ENCODE data around the gene METTL23.

The METTL23 gene

DNA sequence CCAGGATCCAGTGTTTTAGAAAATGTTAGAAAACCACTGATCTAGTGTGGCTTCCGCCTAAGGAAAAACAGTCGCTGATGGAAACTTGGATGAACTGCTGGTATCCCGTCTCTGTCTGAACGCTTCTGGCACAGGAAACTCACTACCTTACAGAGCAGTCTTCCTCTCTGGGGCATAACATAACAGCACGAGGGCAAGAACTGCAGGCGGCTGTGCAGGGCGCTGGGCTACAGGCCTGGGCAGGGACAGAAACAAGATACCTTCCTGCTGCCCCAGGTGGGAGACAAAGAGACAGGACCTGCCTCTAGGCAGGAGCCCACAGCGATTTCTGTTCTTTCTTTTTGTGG lies 26.4 kb upstream of the METTL23 start:
- no peaks in the 10 kb centered on the region for H3K9me2 ChIP-seq (ENCODE audit: low read depth, low read length)
- H3K27ac ChIP-seq (ENCODE audit: low read depth, low read length, poor library complexity, severe bottlenecking), result no peak overlapping the region
- no peaks in the 10 kb centered on the region for H3F3A ChIP-seq (ENCODE audit: insufficient read depth, low read length)
- H2AFZ ChIP-seq (ENCODE audit: low read length), result no peak overlapping the region
- no peaks in the 10 kb centered on the region for H4K20me1 ChIP-seq (ENCODE audit: insufficient read depth, low read length)
- H3K4me2 ChIP-seq (ENCODE audit: low read length), result no peak overlapping the region
- H3K9ac ChIP-seq (ENCODE audit: low read length), result no peak overlapping the region
- peaks cover 3% of the 10 kb centered on the region; the same call in 1 of the 2 replicates for H3K27me3 ChIP-seq (ENCODE audit: insufficient read depth, low read length)
- TF ChIP-seq, protein P1, sequence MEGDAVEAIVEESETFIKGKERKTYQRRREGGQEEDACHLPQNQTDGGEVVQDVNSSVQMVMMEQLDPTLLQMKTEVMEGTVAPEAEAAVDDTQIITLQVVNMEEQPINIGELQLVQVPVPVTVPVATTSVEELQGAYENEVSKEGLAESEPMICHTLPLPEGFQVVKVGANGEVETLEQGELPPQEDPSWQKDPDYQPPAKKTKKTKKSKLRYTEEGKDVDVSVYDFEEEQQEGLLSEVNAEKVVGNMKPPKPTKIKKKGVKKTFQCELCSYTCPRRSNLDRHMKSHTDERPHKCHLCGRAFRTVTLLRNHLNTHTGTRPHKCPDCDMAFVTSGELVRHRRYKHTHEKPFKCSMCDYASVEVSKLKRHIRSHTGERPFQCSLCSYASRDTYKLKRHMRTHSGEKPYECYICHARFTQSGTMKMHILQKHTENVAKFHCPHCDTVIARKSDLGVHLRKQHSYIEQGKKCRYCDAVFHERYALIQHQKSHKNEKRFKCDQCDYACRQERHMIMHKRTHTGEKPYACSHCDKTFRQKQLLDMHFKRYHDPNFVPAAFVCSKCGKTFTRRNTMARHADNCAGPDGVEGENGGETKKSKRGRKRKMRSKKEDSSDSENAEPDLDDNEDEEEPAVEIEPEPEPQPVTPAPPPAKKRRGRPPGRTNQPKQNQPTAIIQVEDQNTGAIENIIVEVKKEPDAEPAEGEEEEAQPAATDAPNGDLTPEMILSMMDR (IDR thresholded peaks at IDR 0.05; ENCODE audit: low read length), result no peak
- no peak for TF ChIP-seq EZH2 (IDR thresholded peaks at IDR 0.05; ENCODE audit: borderline replicate concordance, low read length)
- no peaks in the 10 kb centered on the region for H3K79me2 ChIP-seq (ENCODE audit: insufficient read depth, low read length)
- H3K9me3 ChIP-seq (ENCODE audit: low read length), result no peaks in the 10 kb centered on the region
- peaks cover 4% of the 10 kb centered on the region for H3K4me1 ChIP-seq (ENCODE audit: insufficient read depth, low read length, severe bottlenecking)
- no peak overlapping the region for H3K4me3 ChIP-seq (ENCODE audit: low read depth, low read length, poor library complexity, severe bottlenecking)
- no peaks in the 10 kb centered on the region for H3K36me3 ChIP-seq (ENCODE audit: insufficient read depth, low read length)

DNA sequence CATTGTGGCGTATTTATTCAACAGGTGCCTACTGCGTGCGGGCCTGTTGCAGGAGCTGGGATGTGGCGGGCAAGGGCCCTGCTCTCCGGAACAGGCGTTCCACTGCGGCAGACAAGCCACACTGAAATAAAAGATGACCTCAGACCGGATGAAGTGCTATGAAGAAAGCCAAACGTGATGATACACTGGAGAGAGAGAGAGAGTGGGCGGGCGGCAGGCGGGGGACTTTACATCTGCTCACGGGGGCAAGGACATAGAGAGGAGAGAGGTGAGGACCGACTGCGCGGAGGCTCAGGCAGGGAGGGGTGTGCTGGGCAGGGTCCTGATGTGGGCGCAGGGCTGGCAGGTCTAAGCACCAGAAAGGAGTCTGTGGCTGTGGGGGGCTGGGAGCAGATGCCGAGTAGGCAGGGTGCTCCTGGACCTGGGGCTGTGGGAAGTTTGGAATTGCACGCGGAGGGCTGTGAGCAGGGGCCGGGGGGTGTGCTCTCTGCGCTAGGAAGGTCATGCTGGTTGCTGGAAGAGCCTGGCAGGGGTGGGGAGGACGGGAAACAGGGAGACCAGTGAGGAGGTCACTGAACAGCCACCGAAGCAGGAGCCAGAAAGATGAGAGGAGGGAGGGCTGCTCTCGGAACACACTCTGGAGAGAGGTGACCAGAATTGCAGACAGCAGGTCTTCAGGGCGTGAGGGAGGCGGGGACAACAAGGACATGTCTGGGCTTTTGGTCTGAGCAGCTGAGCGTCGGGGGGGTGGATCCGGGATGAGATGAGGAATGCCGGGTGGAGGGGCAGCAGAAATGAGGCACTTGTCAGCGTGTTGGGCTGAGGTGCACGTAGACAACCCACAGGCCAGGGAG lies 25.8 kb upstream of the METTL23 start:
- no peak overlapping the region for H2AFZ ChIP-seq (ENCODE audit: low read length)
- H3K79me2 ChIP-seq (ENCODE audit: insufficient read depth, low read length), result no peaks in the 10 kb centered on the region
- no peak overlapping the region for H3K27ac ChIP-seq (ENCODE audit: low read depth, low read length, poor library complexity, severe bottlenecking)
- no peaks in the 10 kb centered on the region for H3K36me3 ChIP-seq (ENCODE audit: insufficient read depth, low read length)
- peaks cover 4% of the 10 kb centered on the region for H3K4me1 ChIP-seq (ENCODE audit: insufficient read depth, low read length, severe bottlenecking)
- H3K9me3 ChIP-seq (ENCODE audit: low read length), result no peaks in the 10 kb centered on the region
- H3K4me2 ChIP-seq (ENCODE audit: low read length), result no peak overlapping the region; the same call in 1 of the 2 replicates
- no peaks in the 10 kb centered on the region for H3F3A ChIP-seq (ENCODE audit: insufficient read depth, low read length)
- H4K20me1 ChIP-seq (ENCODE audit: insufficient read depth, low read length), result no peaks in the 10 kb centered on the region
- H3K9me2 ChIP-seq (ENCODE audit: low read depth, low read length), result no peaks in the 10 kb centered on the region
- no peak overlapping the region for H3K9ac ChIP-seq (ENCODE audit: low read length)
- peaks cover 3% of the 10 kb centered on the region; the same call in 1 of the 2 replicates for H3K27me3 ChIP-seq (ENCODE audit: insufficient read depth, low read length)
- H3K4me3 ChIP-seq (ENCODE audit: low read depth, low read length, poor library complexity, severe bottlenecking), result no peak overlapping the region
- TF ChIP-seq EZH2 (IDR thresholded peaks at IDR 0.05; ENCODE audit: borderline replicate concordance, low read length), result no peak
- TF ChIP-seq, protein P1 (IDR thresholded peaks at IDR 0.05; ENCODE audit: low read length), result no peak

DNA sequence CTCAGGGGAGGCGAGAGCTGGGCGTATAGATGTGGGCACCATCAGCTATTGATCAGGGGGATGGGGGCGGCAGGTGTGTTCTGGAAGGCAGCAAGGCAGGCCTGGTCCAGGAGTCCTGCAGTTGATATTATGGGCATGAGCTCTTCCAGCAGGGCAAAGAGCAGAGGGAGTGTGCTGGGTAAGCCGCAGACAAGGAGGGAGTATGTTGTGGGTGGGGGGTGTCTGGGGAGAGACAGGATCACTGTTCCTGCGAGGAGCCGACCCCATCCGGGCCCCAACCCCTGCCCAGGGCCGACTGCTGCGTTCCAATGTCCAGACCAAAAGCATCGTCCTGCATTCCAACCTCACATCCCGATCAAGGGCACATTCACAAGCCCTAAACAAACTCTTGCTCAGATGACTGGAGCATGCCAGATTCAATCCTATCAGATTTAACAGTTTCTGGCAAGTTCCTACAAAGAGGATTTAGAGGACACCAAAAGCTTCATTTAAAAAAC lies 25.1 kb upstream of the METTL23 start:
- Histone ChIP-seq H2AFZ (ENCODE audit: low read length) (no peak overlapping the region), H3K27ac (ENCODE audit: low read depth, low read length, poor library complexity, severe bottlenecking) (no peak overlapping the region), H3K9ac (ENCODE audit: low read length) (no peak overlapping the region), H4K20me1 (ENCODE audit: insufficient read depth, low read length) (no peaks in the 10 kb centered on the region), H3K27me3 (ENCODE audit: insufficient read depth, low read length) (peaks cover 3% of the 10 kb centered on the region; the same call in 1 of the 2 replicates), H3K36me3 (ENCODE audit: insufficient read depth, low read length) (no peaks in the 10 kb centered on the region), H3F3A (ENCODE audit: insufficient read depth, low read length) (no peaks in the 10 kb centered on the region), H3K4me2 (ENCODE audit: low read length) (no peak overlapping the region), H3K4me1 (ENCODE audit: insufficient read depth, low read length, severe bottlenecking) (peaks cover 4% of the 10 kb centered on the region), H3K79me2 (ENCODE audit: insufficient read depth, low read length) (no peaks in the 10 kb centered on the region), H3K4me3 (ENCODE audit: low read depth, low read length, poor library complexity, severe bottlenecking) (no peak overlapping the region), H3K9me2 (ENCODE audit: low read depth, low read length) (no peaks in the 10 kb centered on the region), H3K9me3 (ENCODE audit: low read length) (no peaks in the 10 kb centered on the region)
- TF ChIP-seq EZH2 (IDR thresholded peaks at IDR 0.05; ENCODE audit: borderline replicate concordance, low read length), result no peak
- TF ChIP-seq, protein P1 (IDR thresholded peaks at IDR 0.05; ENCODE audit: low read length), result no peak
